Renal cortex interstitium (tissue), 11 donors: ENCODE results near the gene LYPLAL1. TPM values are rescaled to one million over a fixed set of nuclear protein-coding genes. Genes with fewer than 3 reads are reported as not detected.
"Not testable (repeated sequence)": the region's sequence is repeated elsewhere in the genome, so short reads cannot be mapped to it uniquely, and the experiment has no call there.

Source experiments
- DNase-seq, 11 donors: peaks; one replicate each; pipeline ENCODE4 v3.0.0-alpha.2; 2013; ENCODE audit warnings: low read depth in 9 of 11, low spot score in 4 of 11; ENCODE audit errors: extremely low read depth in 1 of 11
- polyA plus RNA-seq, 3 donors: library from polyadenylated mRNA; unstranded; fragments of 120-200 nt; gene quantifications; one replicate each; pipeline ENCODE4 v1.2.1, GENCODE V29; 2013; ENCODE audit not compliant: insufficient read length in 3 of 3

Gene LYPLAL1
- polyA plus RNA-seq, 3 donors: 44.1 to 62.6 (median 59.5) TPM

DNA sequence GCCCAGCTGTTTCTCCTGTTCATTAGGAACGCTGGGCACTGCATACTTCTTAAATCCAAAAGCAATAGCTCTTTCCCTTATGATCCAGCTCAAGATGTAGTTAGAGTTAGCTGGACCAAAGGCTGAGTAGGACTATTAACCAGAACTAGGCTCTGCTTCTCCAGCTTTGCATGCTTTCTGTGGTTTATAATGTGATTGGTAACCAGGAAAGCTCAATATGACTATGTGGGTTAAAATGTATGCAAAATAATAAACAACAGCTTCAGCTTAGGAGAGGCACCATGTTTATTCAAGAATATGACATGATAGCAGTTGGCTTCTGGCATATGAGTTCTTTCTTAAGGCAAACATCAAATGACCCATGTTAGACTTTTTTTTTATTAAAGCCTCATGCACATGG lies 73.8 kb downstream of the LYPLAL1 start:
- DNase-seq: no peak

GRCh38 chr1:219250468-219250867 lies 76.8 kb downstream of the LYPLAL1 start:
- not testable (repeated sequence) for DNase-seq

- no peak for DNase-seq
These were observed 84.1 kb downstream of the LYPLAL1 start for GRCh38 chr1:219257751-219258150.

DNA sequence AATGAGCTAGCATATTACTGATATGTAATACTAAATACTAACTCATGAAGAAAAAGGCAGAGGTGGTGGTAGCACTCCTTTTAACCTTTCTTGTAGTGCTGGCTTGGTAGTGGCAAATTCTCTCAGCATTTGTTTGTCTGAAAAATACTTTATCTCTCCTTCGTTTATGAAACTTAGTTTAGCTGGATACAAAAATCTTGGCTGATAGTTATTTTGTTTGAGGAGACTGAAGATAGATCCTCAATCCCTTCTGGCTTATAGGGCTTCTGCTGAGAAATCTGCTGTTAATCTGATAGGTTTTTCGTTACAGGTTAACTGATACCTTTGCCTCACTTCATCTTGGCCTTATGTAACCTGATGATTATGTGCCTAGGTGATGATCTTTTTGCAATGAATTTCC lies 87.8 kb downstream of the LYPLAL1 start:
- no peak for DNase-seq
